Activated CD8-positive, alpha-beta T cell treated with anti-CD3 and anti-CD28 coated beads for 36 hours (primary cell): ENCODE data around the gene PLCB4. TPM values are rescaled to one million over a fixed set of nuclear protein-coding genes. Genes with fewer than 3 reads are reported as not detected.
"Not testable (repeated sequence)": the region's sequence is repeated elsewhere in the genome, so short reads cannot be mapped to it uniquely, and the experiment has no call there.

Experiments
- ATAC-seq: fragments of 200-7000 bp; cut with Tn5 transposase; one replicate; pipeline ENCODE4 v1.10.0; 2021; ENCODE audit warnings: mild to moderate bottlenecking, moderate library complexity
- CTCF ChIA-PET: fragments of 350-600 bp; sonication (Branson Sonifier 250); formaldehyde crosslinking; loops from one replicate; lab custom pipeline; 2021; ENCODE audit warnings: antibody characterized with exemption; lab: Charles Lee
- POLR2A ChIA-PET: fragments of 350-600 bp; sonication (Branson Sonifier 250); formaldehyde crosslinking; loops from one replicate; lab custom pipeline; 2021; ENCODE audit warnings: antibody characterized with exemption; lab: Charles Lee
- DNase-seq: peaks from one replicate; pipeline ENCODE4 v3.0.0-alpha.2; 2020
- H3K27ac Mint-ChIP-seq: one replicate; pipeline ENCODE4 v1.8.0; 2021; ENCODE audit warnings: mild to moderate bottlenecking, mixed read lengths
- H3K27me3 Mint-ChIP-seq: one replicate; pipeline ENCODE4 v1.8.0; 2021; ENCODE audit warnings: mixed read lengths
- H3K36me3 Mint-ChIP-seq: one replicate; pipeline ENCODE4 v1.8.0; 2021; ENCODE audit warnings: low read depth, mixed read lengths
- H3K4me1 Mint-ChIP-seq: one replicate; pipeline ENCODE4 v1.8.0; 2021; ENCODE audit warnings: low read depth, mixed read lengths
- H3K4me3 Mint-ChIP-seq: one replicate; pipeline ENCODE4 v1.8.0; 2021; ENCODE audit warnings: mild to moderate bottlenecking, moderate library complexity, mixed read lengths
- H3K9me3 Mint-ChIP-seq: one replicate; pipeline ENCODE4 v1.8.0; 2021; ENCODE audit warnings: mixed read lengths
- CTCF ChIP-seq: fragments of 200-600 bp; IDR thresholded peaks from one replicate; pipeline ENCODE4 v1.8.0; 2022; ENCODE audit warnings: antibody characterized with exemption, mild to moderate bottlenecking
- intact Hi-C: fragments of 100-400 bp; cut with micrococcal nuclease; formaldehyde crosslinking; loops from one replicate; pipeline ENCODE4 v1.10.0; 2022
- total RNA-seq, 2 experiments: library from RNA; stranded (reverse); gene quantifications; one replicate each; pipeline ENCODE4 v1.2.3, GENCODE V29; 2021

PLCB4 gene
- total RNA-seq, 2 experiments from 2014 or later = not detected

GRCh38 chr20:9377007-9377406 lies 308.1 kb downstream of the PLCB4 start:
- no peaks in the 10 kb centered on the region for H3K27me3 Mint-ChIP-seq
- intact Hi-C loops = no loop called here
- DNase-seq (no peak), ATAC-seq (no peak)
- no peaks in the 10 kb centered on the region for H3K4me1 Mint-ChIP-seq
- TF ChIP-seq CTCF = no peak
- ChIA-PET CTCF (interaction anchor here (1.2 kb wide), 1 partner anchor 31 kb away, joined by 3 read pairs; no protein-coding TSS in a partner anchor), POLR2A (no interaction called here)
- no peak overlapping the region for H3K27ac Mint-ChIP-seq
- H3K4me3 Mint-ChIP-seq = no peak overlapping the region
- H3K9me3 Mint-ChIP-seq = no peaks in the 10 kb centered on the region
- H3K36me3 Mint-ChIP-seq = no peaks in the 10 kb centered on the region

- intact Hi-C loops, DNase-seq, H3K27ac Mint-ChIP-seq, H3K4me1 Mint-ChIP-seq, ATAC-seq, H3K4me3 Mint-ChIP-seq, H3K36me3 Mint-ChIP-seq, H3K27me3 Mint-ChIP-seq, POLR2A ChIA-PET, CTCF ChIA-PET, H3K9me3 Mint-ChIP-seq: not testable (repeated sequence)
Measured at GRCh38 chr20:9385345-9386310, 316.7 kb downstream of the PLCB4 start.

- TF ChIP-seq CTCF = no peak
- ChIA-PET POLR2A (no interaction called here), CTCF (no interaction called here)
- no peak for DNase-seq
- Mint-ChIP-seq H3K9me3 (peaks cover 4% of the 10 kb centered on the region), H3K27ac (no peak overlapping the region), H3K27me3 (no peaks in the 10 kb centered on the region), H3K36me3 (no peaks in the 10 kb centered on the region), H3K4me1 (no peaks in the 10 kb centered on the region), H3K4me3 (no peak overlapping the region)
- intact Hi-C loops = no loop called here
- no peak for ATAC-seq
Measured at GRCh38 chr20:9388160-9388812, 319.4 kb downstream of the PLCB4 start.

- no peak for DNase-seq
- Mint-ChIP-seq H3K4me1 (no peaks in the 10 kb centered on the region), H3K36me3 (no peaks in the 10 kb centered on the region), H3K9me3 (peaks cover 4% of the 10 kb centered on the region), H3K4me3 (no peak overlapping the region), H3K27ac (no peak overlapping the region), H3K27me3 (no peaks in the 10 kb centered on the region)
- CTCF ChIA-PET = no interaction called here
- no peak for TF ChIP-seq CTCF
- intact Hi-C loops = no loop called here
- POLR2A ChIA-PET = no interaction called here
- ATAC-seq = no peak
Measured at GRCh38 chr20:9388813-9389161, 319.9 kb downstream of the PLCB4 start.

GRCh38 chr20:9389346-9389745 lies 320.5 kb downstream of the PLCB4 start:
- Mint-ChIP-seq H3K4me1 (no peaks in the 10 kb centered on the region), H3K9me3 (peaks cover 4% of the 10 kb centered on the region), H3K36me3 (no peaks in the 10 kb centered on the region), H3K4me3 (no peak overlapping the region), H3K27me3 (no peaks in the 10 kb centered on the region), H3K27ac (no peak overlapping the region)
- POLR2A ChIA-PET = no interaction called here
- ATAC-seq (no peak), DNase-seq (no peak)
- no peak for TF ChIP-seq CTCF
- CTCF ChIA-PET = interaction anchor here (4.9 kb wide), 1 partner anchor 18 kb away, joined by 22 read pairs; no protein-coding TSS in a partner anchor
- intact Hi-C loops = no loop called here
